Measurements from ENCODE around the gene HECW1.

GRCh38 chr7:43085017-43085416 is 27.4 kb upstream of the HECW1 start:
- TF ChIP-seq CTCF (IDR thresholded peaks at IDR 0.05) (no peak), EZH2 (IDR thresholded peaks at IDR 0.05; ENCODE audit: borderline replicate concordance, insufficient read depth, low read depth, low read length, poor library complexity, severe bottlenecking) (no peak)

All from B cell (primary cell).